CD4-positive, alpha-beta T cell treated with Interleukin-4 for 4 hours (primary cell): ENCODE results near the gene SPDYE1.
"Not testable (repeated sequence)": the region's sequence is repeated elsewhere in the genome, so short reads cannot be mapped to it uniquely, and the experiment has no call there.

Source experiments
- DNase-seq: peaks from one replicate; pipeline ENCODE4 v3.0.0-alpha.2; 2020

SPDYE1 gene, protein sequence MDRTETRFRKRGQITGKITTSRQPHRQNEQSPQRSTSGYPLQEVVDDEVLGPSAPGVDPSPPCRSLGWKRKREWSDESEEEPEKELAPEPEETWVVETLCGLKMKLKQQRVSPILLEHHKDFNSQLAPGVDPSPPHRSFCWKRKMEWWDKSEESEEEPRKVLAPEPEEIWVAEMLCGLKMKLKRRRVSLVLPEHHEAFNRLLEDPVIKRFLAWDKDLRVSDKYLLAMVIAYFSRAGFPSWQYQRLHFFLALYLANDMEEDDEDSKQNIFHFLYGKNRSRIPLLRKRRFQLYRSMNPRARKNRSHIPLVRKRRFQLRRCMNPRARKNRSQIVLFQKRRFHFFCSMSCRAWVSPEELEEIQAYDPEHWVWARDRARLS

DNA sequence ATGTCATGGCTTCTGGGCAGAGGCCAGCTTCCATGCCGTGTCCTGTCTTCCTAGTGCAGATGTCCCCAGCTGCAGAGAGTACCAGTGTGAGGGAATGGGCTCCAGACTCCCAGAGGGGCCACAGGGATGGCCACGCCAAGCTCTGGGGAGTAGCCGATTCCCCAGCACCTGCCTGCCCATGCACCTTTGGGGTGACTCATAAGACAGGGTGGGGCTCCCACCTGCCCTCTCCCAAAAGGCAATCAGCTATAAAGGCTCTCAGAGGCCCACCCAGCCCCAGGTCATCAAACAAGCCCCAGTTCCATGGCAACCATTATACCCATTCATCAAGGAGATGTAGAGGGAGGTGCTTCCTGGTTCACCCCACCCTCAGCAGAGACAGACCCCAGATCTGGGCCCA is at the start of gene SPDYE1:
Gene SPDYE1 (plus strand): TSS at position 366 of the 400 bp plus-strand sequence. CDS start 2,053 bp downstream, outside the sequence.
- not testable (repeated sequence) for DNase-seq

DNA sequence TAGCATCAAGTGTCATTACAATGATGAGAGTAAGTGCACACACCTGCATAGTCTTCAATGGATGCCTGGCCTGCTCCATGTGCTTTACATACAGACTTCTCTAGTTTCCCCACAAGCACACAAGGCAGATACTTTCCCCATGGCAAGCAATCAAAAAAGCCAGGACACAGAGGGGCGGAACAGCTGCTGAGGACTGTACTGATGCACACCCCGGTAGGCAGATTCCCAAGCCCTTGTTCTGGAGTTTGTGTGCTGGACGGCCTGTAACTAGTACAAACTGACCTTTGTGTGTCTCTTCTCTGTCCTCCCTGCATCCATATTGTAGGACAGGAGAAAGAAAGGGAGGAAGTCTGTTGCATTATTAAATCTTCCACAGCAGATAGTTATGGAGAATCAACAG is 45.7 kb upstream of the SPDYE1 start:
- DNase-seq, result no peak

DNA sequence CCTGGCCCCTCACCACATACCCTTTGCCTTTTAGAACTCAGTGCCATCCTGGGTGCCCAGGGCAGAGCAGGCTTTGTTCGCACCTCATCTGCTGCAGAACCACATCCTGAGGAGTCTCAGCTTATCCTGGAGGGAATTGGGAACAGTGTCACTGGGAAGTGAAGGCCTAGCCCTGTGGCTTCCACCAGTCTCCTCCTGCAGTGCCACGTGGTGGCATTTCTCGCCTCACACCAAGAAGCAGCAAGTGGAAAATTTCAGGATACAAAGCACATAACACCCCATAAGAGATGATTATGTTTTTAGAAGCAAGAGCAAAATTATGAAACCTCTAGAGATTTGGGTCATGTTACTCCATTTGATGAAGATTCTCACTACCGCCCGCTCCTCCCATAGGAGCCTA is 44.6 kb upstream of the SPDYE1 start:
- DNase-seq, result no peak

DNA sequence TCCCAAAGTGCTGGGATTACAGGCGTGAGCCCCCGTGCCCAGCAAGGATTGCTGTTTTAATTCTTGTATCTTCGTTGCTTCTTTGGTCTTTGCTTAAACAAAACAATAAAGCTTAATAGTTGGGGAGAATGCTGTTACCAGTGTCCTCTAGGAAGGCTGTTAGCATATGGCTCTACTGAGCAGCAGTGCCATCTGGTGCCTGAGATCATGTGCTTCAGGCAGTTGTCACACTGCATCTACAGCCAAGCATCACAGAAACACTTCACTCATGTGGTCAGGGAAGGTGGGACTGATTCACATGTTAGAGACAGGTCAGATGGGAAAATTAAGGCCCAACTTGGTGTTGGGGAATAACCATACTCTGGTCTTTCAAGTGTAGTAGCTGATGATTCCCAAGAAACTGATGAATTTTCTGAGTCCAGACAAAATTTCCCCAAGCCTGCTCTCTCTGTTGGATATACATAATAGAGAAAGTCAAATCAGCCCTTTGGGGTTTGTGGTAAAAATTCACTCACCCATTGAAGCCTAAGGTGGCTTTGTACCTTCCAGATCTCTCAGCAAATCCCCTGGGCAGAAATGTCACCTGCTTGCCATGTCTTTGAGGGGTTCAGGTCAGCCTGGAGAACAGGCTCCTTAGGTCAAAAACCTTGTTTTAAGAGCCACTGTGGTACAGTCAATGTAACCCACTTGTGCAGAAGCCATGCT is 43.0 kb upstream of the SPDYE1 start:
- DNase-seq, result no peak

DNA sequence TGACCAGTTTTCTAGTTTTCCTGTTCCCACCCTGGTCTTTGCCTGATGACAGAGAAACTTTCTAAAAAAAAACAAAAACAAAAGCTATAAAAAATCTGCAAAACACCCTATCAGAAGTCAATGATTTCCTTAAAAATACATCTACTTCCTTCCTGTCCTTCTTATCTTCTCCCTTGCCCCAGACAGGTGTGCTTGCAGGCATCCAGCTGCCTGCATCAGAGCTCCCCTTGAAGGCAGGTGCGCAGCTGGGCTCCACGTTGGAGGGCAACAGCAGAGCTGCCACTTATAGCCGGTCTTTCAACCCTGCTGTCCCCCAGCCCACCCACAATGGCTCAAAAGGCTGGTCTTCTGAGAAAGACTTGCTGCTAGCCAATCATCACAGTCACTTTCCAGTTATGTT is 41.7 kb upstream of the SPDYE1 start:
- no peak for DNase-seq

DNA sequence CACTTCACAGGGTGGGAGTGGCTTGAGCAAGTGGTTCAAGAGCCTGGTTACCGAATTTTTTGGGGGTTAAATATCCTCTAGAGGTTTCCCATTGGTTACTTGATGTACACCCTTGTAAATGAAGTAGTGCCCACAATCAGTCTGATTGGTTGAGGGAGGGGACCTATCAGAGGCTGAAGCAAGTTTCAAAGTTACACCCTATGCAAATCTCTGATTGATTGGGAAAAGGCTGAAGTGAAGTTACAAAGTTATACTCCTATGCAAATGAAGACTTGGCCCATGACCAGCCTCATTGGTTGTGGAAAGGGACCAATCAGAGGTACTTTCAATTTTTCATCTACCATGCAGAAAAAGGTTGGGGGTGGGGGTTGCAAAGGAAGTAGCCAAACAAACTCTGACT is 36.8 kb upstream of the SPDYE1 start:
- no peak for DNase-seq

DNA sequence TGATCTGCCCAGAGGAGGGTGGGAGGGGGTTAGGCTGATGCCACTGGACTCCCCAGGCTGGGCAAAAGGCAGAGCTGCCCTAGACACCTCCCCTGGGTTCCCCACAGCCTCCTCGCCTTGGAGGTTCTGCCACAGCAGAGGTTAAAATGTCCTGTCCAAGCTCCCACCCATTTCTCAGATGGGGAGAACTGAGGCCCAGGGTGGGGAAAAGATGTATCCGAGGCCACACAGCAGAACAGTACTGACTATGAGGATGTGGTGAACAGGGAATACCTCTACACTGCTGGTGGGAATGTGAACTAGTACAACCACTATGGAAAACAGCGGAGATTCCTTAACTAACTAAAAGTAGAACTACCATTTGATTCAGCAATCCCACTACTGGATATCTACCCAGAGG is 31.3 kb upstream of the SPDYE1 start:
- DNase-seq, result not testable (repeated sequence)

DNA sequence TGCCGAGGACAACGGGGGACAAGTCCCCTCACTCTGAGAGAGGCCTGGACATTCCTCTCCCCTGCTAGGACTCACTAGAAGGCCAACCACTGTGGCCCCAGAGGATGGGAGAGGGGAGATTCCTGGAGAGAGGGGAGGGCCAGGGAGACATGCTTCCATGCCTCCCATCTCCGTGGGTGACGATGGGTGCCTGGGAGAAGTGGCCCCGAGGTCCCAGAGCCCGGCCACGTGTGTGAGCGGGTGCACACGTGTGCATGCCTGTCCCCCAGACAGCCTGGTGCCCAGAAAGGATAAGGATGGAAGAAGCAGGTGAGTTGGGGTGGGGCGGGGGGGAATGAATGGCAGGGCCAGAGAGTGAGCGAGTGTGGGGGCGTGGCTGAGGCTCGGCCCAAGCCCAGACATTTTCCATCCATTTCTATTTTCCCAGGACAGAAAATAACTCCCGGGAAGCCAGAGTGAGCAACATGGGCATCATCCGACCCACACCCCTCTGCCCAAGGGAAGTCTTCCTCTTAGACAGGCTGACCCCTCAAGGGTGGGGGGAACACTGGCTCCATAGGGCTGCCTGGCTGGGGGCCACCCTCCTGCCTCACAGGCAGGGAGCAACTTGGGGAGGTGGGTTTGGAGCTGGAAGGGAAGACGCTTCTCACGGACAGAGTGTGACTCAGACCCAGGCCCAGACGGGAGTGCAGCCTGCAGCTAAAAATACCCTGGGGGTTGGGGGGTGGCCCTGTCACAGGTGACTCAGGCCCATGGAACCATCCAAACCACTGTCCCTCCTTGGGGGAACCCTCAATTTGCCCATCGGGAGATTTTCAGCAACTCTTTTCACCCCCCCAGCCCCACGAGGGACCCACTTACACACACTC is 29.3 kb upstream of the SPDYE1 start:
- not testable (repeated sequence) for DNase-seq

DNA sequence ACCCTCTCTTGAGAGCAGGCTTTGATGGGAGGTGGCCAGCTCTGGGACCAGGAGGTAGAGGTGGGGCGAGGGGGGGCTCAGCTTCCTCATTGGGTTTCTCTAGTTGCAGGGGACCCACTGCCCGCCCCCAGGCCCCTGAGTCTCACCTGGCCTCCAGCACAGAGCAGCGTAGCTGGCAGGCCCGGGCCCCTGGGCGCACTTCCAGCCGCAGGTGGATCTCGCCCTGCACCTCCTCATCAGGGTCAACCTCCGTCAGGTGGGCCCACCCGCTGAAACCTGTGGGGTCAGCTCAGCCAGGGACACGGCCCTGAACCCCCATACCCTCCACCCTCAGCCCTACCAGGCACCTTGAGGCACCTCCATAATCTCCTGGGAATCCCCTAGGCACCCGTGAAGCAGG is 28.1 kb upstream of the SPDYE1 start:
- not testable (repeated sequence) for DNase-seq

DNA sequence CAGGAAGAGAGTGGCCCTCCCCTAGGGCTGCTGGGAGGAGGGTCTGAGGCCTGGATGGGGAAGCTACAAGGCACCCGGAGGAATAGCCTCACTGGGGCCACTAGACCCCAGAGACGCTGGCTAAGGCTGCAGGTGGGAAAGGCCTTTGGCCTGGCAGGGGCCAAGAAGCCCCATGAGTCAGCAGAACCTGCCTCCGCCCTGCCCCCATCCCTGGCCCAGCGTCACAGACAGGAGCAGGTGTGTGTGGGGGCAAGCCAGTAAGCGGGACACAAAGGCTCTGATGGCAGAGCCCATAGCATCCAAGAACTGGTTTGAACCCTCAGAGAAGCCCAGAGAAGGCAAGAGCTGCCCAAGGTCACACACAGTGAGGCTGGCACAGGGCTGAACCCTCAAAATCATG is 27.0 kb upstream of the SPDYE1 start:
- DNase-seq, result not testable (repeated sequence)

DNA sequence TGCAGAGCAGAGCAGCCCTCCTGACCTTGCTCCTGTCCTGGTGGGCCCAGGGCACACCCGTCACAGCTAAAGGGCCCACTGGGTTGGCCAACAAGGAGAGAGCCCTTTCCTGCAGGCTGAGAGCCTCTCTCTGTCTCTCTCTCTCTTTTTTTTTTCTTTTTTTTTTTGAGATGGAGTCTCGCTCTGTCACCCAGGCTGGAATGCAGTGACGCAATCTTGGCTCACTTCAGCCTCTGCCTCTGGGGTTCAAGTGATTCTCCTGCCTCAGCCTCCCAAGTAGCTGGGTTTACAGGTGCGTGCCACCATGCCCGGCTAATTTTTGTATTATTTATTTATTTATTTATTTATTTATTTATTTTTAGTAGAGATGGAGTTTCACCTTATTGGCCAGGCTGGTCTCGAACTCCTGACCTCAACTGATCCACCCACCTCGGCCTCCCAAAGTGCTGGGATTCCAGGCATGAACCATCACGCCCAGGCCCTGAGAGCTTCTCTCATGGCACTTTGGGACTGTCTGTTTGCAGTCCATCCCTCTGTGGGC is 23.6 kb upstream of the SPDYE1 start:
- not testable (repeated sequence) for DNase-seq

DNA sequence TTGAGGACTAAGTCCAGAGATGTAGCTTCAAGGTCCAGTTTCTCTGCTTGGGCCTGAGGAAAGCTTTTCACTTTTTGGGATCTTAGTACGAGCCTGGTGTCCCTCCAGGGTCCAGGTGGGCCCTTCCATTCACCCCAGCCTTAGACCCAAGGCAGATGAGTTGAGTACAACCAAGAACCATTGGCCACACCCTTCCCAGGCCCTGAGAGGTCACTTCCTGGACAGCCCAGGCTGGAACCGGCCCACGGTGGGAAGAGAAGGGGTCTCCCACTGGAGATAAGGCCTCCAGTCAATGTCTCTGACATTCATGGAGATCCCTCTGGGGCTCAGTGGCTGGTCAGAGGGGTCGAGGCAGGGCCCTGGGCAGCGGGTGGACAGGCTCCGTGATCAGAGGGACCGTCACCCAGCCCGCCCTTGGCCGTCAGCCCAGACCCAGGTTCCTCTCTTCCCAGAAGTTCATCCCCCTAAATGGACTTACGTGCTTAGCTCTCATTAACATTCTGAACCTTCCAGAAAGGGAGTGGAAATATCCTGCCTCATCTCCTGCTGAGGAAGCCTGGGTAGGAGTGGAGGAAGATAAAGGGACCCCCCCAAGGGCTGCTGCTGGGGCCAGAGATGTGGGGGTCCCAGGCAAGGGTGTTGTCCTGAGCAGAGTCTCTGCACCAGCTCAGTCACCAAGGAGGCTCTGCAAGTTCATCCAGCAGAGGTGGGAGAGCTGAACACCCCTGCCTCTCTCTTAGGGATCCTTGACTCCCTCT is 22.8 kb upstream of the SPDYE1 start:
- DNase-seq, result not testable (repeated sequence)

DNA sequence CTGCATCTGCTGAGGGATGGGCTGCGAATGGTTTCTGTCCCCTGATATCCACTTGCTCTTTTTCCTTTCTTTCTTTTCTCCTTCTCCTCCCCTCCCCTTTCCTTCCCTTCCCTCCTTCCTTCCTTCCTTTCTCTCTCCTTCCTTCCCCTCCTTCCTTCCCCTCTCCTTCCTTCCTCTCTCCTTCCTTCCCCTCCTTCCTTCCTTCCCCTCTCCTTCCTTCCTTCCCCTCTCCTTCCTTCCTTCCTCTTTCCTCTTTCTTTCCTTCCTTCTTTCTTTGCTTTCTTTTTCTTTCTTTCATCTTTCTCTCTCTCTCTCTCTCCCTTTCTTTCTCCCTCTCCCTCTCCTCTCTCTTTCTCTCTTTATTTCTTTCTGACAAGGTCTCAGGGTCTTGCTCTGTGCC is 20.2 kb upstream of the SPDYE1 start:
- no peak for DNase-seq

DNA sequence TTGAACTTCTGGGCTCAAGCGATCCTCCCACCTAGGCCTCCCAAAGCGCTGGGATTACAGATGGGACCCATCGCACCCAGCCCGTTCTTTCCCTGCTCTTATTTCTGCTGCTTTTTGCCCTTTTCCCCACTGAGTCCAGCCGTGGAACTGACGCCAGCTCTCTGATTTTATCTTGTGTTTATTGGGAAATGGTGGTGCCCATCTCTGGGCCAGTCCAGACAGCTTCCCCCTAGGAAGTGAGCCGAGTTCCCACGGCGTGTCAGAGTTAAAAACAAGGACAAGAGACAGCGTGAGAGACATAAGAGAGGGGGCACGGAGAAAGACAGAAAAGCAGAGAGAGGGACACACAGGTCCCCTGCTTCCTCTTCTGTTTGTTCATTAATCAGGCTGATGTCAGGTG is 19.6 kb upstream of the SPDYE1 start:
- DNase-seq, result not testable (repeated sequence)

DNA sequence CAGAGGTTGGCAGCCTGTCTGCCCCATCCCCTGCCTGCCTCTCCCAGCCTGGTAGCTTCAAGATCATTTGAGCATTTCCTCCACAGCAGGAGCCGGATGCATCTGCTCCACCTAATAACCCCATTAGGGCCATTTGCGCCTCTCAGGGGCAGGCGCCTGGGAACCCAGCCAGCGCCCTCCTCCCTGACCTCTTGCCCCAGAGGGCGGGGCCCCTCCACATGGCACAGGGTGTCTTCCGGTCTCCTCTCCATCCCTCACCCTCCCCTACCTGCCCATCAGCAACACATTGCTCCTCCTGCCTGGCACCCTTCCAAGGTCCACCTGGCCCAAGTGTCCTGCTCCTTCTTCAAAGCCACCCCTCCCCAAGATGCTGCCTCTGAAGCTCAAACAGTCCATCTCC is 14.8 kb upstream of the SPDYE1 start:
- not testable (repeated sequence) for DNase-seq

DNA sequence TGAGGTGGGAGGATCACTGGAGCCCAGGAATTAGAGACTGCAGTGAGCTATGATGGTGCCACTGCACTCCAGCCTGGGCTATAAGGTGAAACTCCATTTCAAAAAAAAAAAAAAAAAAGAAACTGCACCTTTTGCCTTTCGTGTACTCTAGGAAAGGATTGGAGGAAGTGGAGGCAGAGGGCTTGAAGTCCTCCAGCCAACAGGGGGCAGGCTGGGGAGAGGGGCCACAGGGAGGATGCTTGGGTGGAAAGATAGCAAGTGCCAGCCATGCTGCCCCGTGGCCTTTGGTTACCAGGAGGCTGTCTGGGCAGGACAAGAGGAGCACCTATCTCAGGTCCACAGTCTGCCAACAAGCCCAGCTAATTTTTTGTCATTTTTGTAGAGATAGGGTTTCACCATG is 14.0 kb upstream of the SPDYE1 start:
- DNase-seq, result not testable (repeated sequence)

DNA sequence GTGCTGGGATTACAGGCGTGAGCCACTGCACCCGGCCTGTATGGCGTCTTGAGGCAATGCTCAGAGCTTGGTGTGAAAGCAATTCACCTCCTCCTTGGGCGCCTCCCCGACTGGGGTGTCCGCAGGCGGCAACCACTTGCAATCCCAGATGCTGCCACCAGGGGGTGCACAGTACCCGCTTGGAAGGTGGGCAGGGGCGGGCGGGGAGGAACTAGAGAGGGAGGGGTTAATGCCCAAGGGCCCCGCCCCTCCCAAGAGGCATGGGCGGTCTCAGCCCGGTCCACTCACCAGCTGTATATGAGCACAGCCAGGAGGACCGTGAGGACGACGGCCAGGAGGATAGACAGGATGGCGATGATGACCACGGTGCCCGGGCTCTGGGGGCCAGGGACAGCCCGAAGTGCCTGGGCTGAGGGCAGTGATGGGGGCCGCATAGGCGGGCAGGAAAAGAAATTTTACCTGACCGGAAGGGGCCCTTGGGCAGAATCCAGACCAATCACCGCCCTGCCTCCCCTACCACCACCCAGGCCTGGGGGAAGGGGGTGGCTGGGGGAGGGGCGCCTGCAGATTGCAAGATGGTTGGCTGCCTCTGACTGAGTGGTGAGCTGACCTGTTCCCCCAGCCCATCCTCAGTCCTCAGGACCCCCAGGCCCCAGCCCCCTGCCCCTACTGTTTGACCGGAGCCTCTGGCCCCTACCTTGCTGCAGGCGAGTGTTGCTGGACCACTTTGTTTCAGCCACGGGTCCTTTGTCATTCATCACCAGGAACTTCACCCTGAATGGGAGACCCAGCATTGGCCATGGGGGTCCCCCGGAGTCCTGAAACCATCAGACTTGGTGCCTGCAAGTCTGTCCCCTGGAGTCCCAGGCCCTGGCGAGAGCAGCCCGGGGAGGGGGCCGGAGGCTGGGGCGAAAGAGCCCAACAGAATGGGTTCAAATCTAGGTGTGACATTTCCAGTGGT is 11.5 kb upstream of the SPDYE1 start:
- DNase-seq, result peak; percentile 79

DNA sequence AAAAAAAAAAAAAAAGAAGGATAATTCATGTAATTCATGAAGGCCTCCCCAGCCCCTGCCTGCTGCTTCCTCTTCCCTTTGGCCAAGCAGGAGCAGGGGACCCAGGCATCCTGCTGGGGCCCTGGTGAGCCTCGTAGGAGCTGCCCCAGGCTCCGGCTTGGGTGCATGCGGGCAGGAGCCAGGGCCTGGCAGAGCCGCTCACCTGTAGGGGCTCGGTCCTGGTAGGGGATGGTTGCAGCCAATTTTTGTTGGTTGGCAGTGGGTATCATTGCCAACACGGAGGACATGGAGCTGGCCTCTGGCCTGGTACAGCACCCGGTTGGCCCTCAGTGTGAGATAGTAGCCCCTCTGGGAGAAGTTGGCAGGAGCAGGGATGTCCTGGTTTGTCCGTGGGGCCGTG is 10.2 kb upstream of the SPDYE1 start:
- not testable (repeated sequence) for DNase-seq

DNA sequence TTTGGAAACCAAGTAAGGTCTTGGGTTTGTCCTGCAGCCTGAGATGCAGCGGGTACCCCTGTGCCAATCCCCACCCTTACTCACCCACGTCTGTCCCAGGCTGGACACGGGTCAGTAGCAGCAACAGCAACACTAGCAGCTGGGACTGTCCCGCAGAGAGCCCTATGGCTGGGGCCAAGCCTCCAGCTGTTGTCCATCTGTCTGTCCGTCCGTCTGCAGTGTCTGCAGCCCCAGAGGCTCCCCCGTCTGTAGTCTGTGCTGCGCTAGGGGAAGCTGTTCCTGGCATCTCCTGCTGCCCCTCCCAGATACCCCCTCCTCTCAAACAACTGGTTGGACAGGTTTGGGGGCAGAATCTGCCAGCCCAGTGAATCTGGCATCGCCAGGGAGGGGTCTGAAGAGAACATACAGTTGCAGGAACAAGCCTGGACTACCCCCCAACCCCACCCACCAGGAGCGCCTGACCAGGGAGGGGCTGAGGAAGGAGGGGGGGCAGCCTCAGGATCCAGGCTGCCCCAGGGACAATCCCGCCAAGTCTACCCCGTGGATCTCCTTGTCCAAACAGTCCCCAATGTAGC is 7.6 kb upstream of the SPDYE1 start:
- not testable (repeated sequence) for DNase-seq

DNA sequence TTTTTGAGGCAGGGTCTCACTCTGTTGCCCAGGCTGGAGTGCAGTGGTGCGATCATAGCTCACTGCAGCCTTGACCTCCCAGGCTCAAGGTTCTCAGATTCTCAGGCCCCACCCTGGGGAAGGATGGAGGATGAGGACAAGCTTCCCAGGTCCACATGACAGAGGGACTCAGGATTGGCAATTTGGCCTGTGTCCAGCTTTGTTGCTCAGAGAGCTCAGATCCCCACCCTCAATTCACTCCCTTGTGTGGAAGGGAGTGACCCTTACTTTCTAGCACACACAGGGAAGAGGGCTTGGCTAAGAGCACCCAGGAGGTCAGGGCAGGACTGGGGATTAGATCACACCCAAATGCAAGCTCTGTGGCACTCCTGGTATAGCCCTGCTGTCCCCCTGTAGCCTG is 6.9 kb upstream of the SPDYE1 start:
- DNase-seq, result not testable (repeated sequence)

DNA sequence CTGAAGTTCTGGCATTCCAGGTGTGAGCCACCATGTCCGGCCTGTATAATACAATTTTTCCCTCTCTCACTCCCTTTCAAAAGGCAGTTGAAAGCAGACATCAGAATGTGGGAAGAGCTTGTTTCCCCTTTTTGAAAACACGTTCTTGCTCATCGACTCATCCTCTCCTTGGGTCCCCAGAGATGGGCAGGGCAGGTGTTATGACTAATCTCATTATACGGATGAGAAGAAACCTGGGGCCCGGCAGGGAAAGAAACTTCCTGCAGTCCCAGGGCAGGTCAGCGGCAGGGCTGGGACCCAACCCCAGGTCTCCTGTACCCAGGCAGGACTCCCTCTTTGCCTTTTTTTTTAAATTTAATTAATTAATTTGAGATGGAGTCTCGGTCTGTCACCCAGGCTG is 4.8 kb upstream of the SPDYE1 start:
- DNase-seq, result not testable (repeated sequence)
